Skeletal muscle satellite cell (primary cell): ENCODE results near the gene ACAP1.

Experiments
- H3K27me3 ChIP-seq: 2 replicates; pipeline ENCODE4 v1.7.0; 2013; ENCODE audit warnings: low read length; ENCODE audit not compliant: control insufficient read depth, insufficient read depth
- H3K36me3 ChIP-seq: 2 replicates; pipeline ENCODE4 v1.7.0; 2013; ENCODE audit warnings: mild to moderate bottlenecking, control low read depth, low read length; ENCODE audit not compliant: insufficient read depth
- H3K4me1 ChIP-seq: 2 replicates; pipeline ENCODE4 v1.7.0; 2013; ENCODE audit warnings: low read length; ENCODE audit not compliant: control insufficient read depth, insufficient read depth
- H3K4me2 ChIP-seq: 2 replicates; pipeline ENCODE4 v1.7.0; 2013; ENCODE audit warnings: mild to moderate bottlenecking, low read length
- H3K4me3 ChIP-seq: 2 replicates; pipeline ENCODE4 v1.7.0; 2013; ENCODE audit warnings: low read length
- H3K9ac ChIP-seq: 2 replicates; pipeline ENCODE4 v1.7.0; 2013; ENCODE audit warnings: mild to moderate bottlenecking, low read depth, low read length, moderate library complexity
- H3K9me3 ChIP-seq: replicated peaks from 2 replicates; pipeline ENCODE4 v1.7.0; 2013; ENCODE audit warnings: mild to moderate bottlenecking, control low read depth, low read length

Gene ACAP1

DNA sequence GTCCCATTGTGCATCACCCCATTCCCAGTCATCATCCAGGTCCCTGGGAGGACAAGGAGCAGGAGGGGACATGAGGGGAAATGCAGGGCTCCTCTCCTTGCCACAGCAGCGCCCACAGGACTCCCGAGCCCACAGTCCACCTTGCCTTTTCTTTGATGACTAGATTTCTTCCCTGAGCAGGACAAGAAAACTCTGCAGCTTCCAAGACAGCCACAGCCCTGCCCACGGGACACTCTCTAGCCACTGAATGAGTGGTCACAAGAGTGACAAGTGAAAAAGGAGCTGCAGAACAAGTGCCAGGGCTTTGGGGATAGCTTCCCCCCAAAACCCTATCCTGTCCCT lies 11.9 kb upstream of the ACAP1 start:
- Histone ChIP-seq H3K4me2 (no peak overlapping the region), H3K27me3 (no peaks in the 10 kb centered on the region), H3K9me3 (no peaks in the 10 kb centered on the region), H3K4me3 (no peak overlapping the region), H3K9ac (no peak overlapping the region), H3K4me1 (peaks cover 10% of the 10 kb centered on the region), H3K36me3 (peaks cover 52% of the 10 kb centered on the region)

- Histone ChIP-seq H3K9ac (no peak overlapping the region), H3K9me3 (no peaks in the 10 kb centered on the region), H3K27me3 (no peaks in the 10 kb centered on the region), H3K4me3 (no peak overlapping the region), H3K4me1 (peaks cover 10% of the 10 kb centered on the region), H3K36me3 (peaks cover 52% of the 10 kb centered on the region), H3K4me2 (no peak overlapping the region)
Observed at GRCh38 chr17:7325031-7325528, 11.2 kb upstream of the ACAP1 start.

GRCh38 chr17:7326186-7326585 lies 10.1 kb upstream of the ACAP1 start:
- peaks cover 13% of the 10 kb centered on the region for H3K4me1 ChIP-seq
- no peak overlapping the region for H3K9ac ChIP-seq
- H3K9me3 ChIP-seq = no peaks in the 10 kb centered on the region
- H3K36me3 ChIP-seq = peaks cover 45% of the 10 kb centered on the region
- no peak overlapping the region for H3K4me2 ChIP-seq
- no peaks in the 10 kb centered on the region for H3K27me3 ChIP-seq
- H3K4me3 ChIP-seq = no peak overlapping the region

DNA sequence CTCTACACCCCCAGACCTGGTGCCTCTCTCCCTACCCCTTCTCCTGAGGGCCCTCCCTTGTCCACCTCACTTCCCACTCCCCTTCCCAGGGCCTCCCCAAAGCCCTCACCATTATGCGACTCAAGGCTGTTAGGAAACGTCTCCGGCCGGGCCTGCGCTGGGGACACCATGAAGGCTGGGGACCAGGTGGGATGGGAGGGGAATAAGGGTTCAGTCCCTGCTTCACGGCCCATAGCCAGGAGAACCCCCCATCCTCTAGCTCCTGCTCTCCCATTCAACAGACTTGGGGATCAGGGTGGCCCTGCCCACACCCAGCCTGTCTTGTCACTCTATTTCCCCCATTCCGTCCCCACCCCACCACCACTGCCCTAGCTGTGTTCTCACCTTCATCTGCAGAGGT lies 9.3 kb upstream of the ACAP1 start:
- no peak overlapping the region for H3K9ac ChIP-seq
- no peaks in the 10 kb centered on the region for H3K27me3 ChIP-seq
- no peak overlapping the region for H3K4me3 ChIP-seq
- H3K9me3 ChIP-seq = no peaks in the 10 kb centered on the region
- H3K36me3 ChIP-seq = peaks cover 43% of the 10 kb centered on the region
- peaks cover 13% of the 10 kb centered on the region for H3K4me1 ChIP-seq
- no peak overlapping the region for H3K4me2 ChIP-seq

GRCh38 chr17:7327501-7327900 lies 8.8 kb upstream of the ACAP1 start:
- H3K4me2 ChIP-seq = peak overlapping the region; percentile 88
- peaks cover 41% of the 10 kb centered on the region for H3K36me3 ChIP-seq
- no peak overlapping the region for H3K4me3 ChIP-seq
- H3K9me3 ChIP-seq = no peaks in the 10 kb centered on the region
- H3K4me1 ChIP-seq = peaks cover 13% of the 10 kb centered on the region
- H3K27me3 ChIP-seq = no peaks in the 10 kb centered on the region
- H3K9ac ChIP-seq = no peak overlapping the region

- peaks cover 13% of the 10 kb centered on the region for H3K4me1 ChIP-seq
- peaks cover 36% of the 10 kb centered on the region for H3K36me3 ChIP-seq
- peak overlapping the region; percentile 84 for H3K9ac ChIP-seq
- H3K27me3 ChIP-seq = no peaks in the 10 kb centered on the region
- peak overlapping the region; percentile 88 for H3K4me2 ChIP-seq
- peak overlapping the region; percentile 92 for H3K4me3 ChIP-seq
- no peaks in the 10 kb centered on the region for H3K9me3 ChIP-seq
Observed at GRCh38 chr17:7328009-7328408, 8.3 kb upstream of the ACAP1 start.

GRCh38 chr17:7328840-7329373 lies 7.4 kb upstream of the ACAP1 start, which contains the start of gene NEURL4:
TSS of gene NEURL4 (minus strand) at chr17:7329335. CDS start at chr17:7329312, 23 bp downstream.
- no peaks in the 10 kb centered on the region for H3K9me3 ChIP-seq
- peaks cover 13% of the 10 kb centered on the region for H3K4me1 ChIP-seq
- H3K4me2 ChIP-seq = peak within 1 kb of the TSS; percentile 100
- peak within 1 kb of the TSS; percentile 92 for H3K4me3 ChIP-seq
- H3K9ac ChIP-seq = peak within 1 kb of the TSS; percentile 84
- peaks cover 27% of the 10 kb centered on the region for H3K36me3 ChIP-seq
- no peaks in the 10 kb centered on the region for H3K27me3 ChIP-seq

DNA sequence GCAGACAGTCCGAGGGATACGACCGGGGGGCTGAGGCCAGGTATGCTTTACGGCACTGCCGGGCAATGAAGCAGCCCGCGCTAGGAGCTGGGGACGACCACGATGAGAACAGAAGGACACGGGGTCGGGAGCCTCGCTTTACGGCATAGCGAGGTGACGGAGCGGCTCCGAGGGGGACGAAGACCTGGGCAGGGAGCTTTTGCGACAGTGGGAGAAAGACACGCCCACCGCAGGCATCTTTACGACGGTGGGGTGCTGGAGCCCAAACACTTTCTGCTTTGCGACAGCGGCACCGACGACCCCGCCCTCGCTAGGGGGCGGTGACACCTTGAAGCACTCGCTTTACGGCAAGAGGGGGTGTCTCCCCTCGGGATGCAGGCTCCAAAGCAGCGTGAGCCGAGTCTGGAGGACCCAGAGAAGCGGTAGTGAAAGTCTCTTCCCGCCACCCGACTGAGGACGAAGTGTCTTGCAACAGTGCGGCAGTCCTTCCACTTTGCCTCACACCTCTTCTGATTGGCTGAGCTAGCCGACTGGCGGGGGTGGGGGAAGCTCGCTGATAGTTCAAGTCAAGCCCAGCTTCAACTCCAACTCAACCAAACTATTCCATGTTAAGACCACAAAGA lies 6.8 kb upstream of the ACAP1 start:
- Histone ChIP-seq H3K4me3 (peak overlapping the region; percentile 92), H3K9me3 (no peaks in the 10 kb centered on the region), H3K4me2 (peak overlapping the region; percentile 100), H3K9ac (peak overlapping the region; percentile 84), H3K27me3 (peaks cover 2% of the 10 kb centered on the region), H3K4me1 (peaks cover 13% of the 10 kb centered on the region), H3K36me3 (peaks cover 23% of the 10 kb centered on the region)

- H3K4me3 ChIP-seq = peak overlapping the region; percentile 92
- H3K9me3 ChIP-seq = no peaks in the 10 kb centered on the region
- H3K4me2 ChIP-seq = peak overlapping the region; percentile 100
- peaks cover 13% of the 10 kb centered on the region for H3K4me1 ChIP-seq
- peaks cover 8% of the 10 kb centered on the region for H3K27me3 ChIP-seq
- H3K9ac ChIP-seq = peak overlapping the region; percentile 84
- peaks cover 19% of the 10 kb centered on the region for H3K36me3 ChIP-seq
Observed at GRCh38 chr17:7329997-7330637, 6.2 kb upstream of the ACAP1 start.

DNA sequence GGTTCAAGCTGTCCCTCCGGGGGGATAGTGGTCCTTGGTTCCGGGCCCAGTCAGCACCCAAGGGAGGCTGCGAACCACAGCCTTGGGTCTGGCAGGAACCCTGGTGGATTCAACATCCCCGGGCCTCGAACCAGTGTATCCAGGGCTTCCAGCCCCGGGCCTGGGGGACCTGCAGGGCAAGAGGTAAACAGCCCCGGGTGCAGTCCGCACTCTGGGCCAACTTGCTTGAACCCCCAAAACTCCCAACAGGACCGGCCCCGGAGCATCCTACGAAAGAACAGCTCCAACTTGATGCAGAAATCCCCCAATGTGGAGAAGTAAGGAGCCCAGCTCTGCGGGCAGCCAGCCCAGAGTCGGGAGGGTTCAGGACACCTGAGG lies 5.7 kb upstream of the ACAP1 start:
- Histone ChIP-seq H3K9ac (peak overlapping the region; percentile 84), H3K27me3 (peaks cover 11% of the 10 kb centered on the region)

GRCh38 chr17:7332111-7332510 lies 4.2 kb upstream of the ACAP1 start:
- no peaks in the 10 kb centered on the region for H3K9me3 ChIP-seq
- no peak overlapping the region for H3K9ac ChIP-seq
- H3K27me3 ChIP-seq = peaks cover 16% of the 10 kb centered on the region
- no peaks in the 10 kb centered on the region for H3K36me3 ChIP-seq
- H3K4me3 ChIP-seq = no peak overlapping the region
- H3K4me2 ChIP-seq = no peak overlapping the region
- H3K4me1 ChIP-seq = peaks cover 13% of the 10 kb centered on the region

More for the DNA sequence above, 5.7 kb upstream of the ACAP1 start:
- Histone ChIP-seq H3K4me3 (peak overlapping the region; percentile 92), H3K4me1 (peaks cover 13% of the 10 kb centered on the region), H3K36me3 (peaks cover 14% of the 10 kb centered on the region), H3K9me3 (no peaks in the 10 kb centered on the region), H3K4me2 (peak overlapping the region; percentile 100)
